HG03159 (cell line): ENCODE measurements around the gene BFSP2.
"Not testable (repeated sequence)": the region's sequence is repeated elsewhere in the genome, so short reads cannot be mapped to it uniquely, and the experiment has no call there.

Experiments used
- ATAC-seq: cut with Tn5 transposase; IDR thresholded peaks from one replicate; pipeline ENCODE4 v1.9.1; 2021; ENCODE audit warnings: mild to moderate bottlenecking, moderate library complexity; ENCODE audit not compliant: unreplicated experiment

The BFSP2 gene

GRCh38 chr3:133505813-133506212 is 106.0 kb downstream of the BFSP2 start:
- peak; percentile 37 for ATAC-seq

- ATAC-seq = peak; percentile 97
Measured at GRCh38 chr3:133506215-133506901, 106.5 kb downstream of the BFSP2 start.

- ATAC-seq = no peak
Measured at GRCh38 chr3:133509488-133509887, 109.6 kb downstream of the BFSP2 start.

- no peak for ATAC-seq
Measured at GRCh38 chr3:133512416-133513089, 112.7 kb downstream of the BFSP2 start.

- ATAC-seq = no peak
Measured at GRCh38 chr3:133514418-133514817, 114.6 kb downstream of the BFSP2 start.

- ATAC-seq = no peak
Measured at GRCh38 chr3:133515127-133515526, 115.3 kb downstream of the BFSP2 start.

- no peak for ATAC-seq
Measured at GRCh38 chr3:133520286-133520685, 120.4 kb downstream of the BFSP2 start.

- not testable (repeated sequence) for ATAC-seq
Measured at GRCh38 chr3:133520938-133521337, 121.1 kb downstream of the BFSP2 start.

- no peak for ATAC-seq
Measured at GRCh38 chr3:133521946-133522345, 122.1 kb downstream of the BFSP2 start.

- not testable (repeated sequence) for ATAC-seq
Measured at GRCh38 chr3:133523758-133524157, 123.9 kb downstream of the BFSP2 start.
